HepG2 (cell line): Measurements from ENCODE around the gene ACSS1.

ENCODE experiments used
- HNF4A ChIP-seq: sonication (generic); formaldehyde crosslinking; IDR thresholded peaks from 2 replicates; pipeline ENCODE4 v1.4.0; 2020; ENCODE audit warnings: missing genetic modification reagents
- PRDM10 ChIP-seq: sonication (generic); formaldehyde crosslinking; IDR thresholded peaks from 2 replicates; pipeline ENCODE4 v1.4.0; 2020; ENCODE audit warnings: low read depth, missing genetic modification reagents
- REL ChIP-seq: sonication (generic); formaldehyde crosslinking; conservative IDR thresholded peaks from 2 replicates; pipeline ENCODE4 v1.8.0; 2022; ENCODE audit warnings: mild to moderate bottlenecking, missing genetic modification reagents, moderate library complexity
- UBTF ChIP-seq: sonication (generic); formaldehyde crosslinking; IDR thresholded peaks from 2 replicates; pipeline ENCODE4 v1.4.0; 2020; ENCODE audit warnings: mild to moderate bottlenecking, missing genetic modification reagents
- TF ChIP-seq, protein P1 (sequence below): sonication (generic); formaldehyde crosslinking; IDR thresholded peaks from 2 replicates; pipeline ENCODE4 v1.5.0; 2020; ENCODE audit warnings: mild to moderate bottlenecking, missing genetic modification reagents, moderate library complexity

DNA sequence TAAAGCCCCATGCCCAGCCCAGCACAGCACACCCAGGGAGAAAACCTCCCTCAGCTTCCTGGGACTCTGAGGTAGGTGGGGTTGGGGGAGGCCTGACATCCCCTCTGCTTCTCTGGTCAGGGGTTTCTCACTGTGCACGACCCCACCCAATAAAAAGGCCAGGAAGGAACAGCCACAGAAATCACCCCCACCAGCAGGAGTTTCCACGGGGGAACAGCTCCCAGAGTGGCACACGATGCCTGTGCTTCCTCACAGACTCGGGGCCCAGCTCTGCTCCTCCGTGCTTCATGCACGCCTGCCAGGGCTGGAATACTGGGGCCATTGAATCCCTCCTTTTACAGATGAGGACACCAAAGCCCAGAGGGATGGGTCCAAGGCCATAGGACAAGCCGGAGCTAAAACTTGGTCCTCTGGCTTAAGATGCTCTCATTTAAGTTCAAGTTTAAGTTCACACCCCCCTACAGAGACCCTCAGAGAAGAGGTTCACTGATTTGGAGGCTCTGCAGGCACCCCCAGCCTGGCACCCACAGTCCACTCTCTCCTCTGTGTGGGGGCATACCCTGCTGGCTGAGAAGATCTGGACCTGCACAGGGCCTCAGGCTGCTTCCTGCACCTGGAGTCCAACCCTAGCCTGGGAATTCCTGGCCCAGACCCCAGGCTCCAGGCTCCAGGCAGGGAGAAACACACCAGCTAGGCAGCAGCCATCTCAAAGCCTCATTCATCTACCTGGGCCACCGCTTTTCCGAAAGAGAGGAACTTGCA, 14.3 kb downstream of the ACSS1 start:
- TF ChIP-seq, protein P1, sequence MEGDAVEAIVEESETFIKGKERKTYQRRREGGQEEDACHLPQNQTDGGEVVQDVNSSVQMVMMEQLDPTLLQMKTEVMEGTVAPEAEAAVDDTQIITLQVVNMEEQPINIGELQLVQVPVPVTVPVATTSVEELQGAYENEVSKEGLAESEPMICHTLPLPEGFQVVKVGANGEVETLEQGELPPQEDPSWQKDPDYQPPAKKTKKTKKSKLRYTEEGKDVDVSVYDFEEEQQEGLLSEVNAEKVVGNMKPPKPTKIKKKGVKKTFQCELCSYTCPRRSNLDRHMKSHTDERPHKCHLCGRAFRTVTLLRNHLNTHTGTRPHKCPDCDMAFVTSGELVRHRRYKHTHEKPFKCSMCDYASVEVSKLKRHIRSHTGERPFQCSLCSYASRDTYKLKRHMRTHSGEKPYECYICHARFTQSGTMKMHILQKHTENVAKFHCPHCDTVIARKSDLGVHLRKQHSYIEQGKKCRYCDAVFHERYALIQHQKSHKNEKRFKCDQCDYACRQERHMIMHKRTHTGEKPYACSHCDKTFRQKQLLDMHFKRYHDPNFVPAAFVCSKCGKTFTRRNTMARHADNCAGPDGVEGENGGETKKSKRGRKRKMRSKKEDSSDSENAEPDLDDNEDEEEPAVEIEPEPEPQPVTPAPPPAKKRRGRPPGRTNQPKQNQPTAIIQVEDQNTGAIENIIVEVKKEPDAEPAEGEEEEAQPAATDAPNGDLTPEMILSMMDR (CRISPR knock-in tag) = no peak
- TF ChIP-seq HNF4A (CRISPR knock-in tag) (no peak), PRDM10 (CRISPR knock-in tag) (no peak), UBTF (no peak), REL (CRISPR knock-in tag) (no peak)
